HepG2 (cell line): ENCODE measurements around the gene CLEC2D.

ENCODE experiments used
- HDAC6 ChIP-seq: fragments of 200-600 bp; sonication (generic); IDR thresholded peaks from 2 replicates; pipeline ENCODE4 v1.7.0; 2017; ENCODE audit warnings: mild to moderate bottlenecking, antibody characterized with exemption, low read length, low read depth
- HMG20B ChIP-seq: conservative IDR thresholded peaks from 2 replicates; pipeline ENCODE4 v1.6.1; 2016; ENCODE audit warnings: missing genetic modification reagents, missing compliant biosample characterization
- JUND ChIP-seq: sonication (generic); formaldehyde crosslinking; IDR thresholded peaks from 2 replicates; pipeline ENCODE4 v1.8.0; 2022; ENCODE audit warnings: mild to moderate bottlenecking, missing genetic modification reagents
- NBN ChIP-seq: fragments of 450-650 bp; conservative IDR thresholded peaks from 2 replicates; pipeline ENCODE4 v1.6.1; 2017
- PCBP1 ChIP-seq: fragments of 200-400 bp; formaldehyde crosslinking; IDR thresholded peaks from 2 replicates; pipeline ENCODE4 v1.6.1; 2017; ENCODE audit warnings: mild to moderate bottlenecking, low read depth, low read length, borderline replicate concordance
- RELA ChIP-seq: sonication (generic); formaldehyde crosslinking; IDR thresholded peaks from 2 replicates; pipeline ENCODE4 v1.4.0; 2020; ENCODE audit warnings: missing genetic modification reagents
- RFX5 ChIP-seq: IDR thresholded peaks from 2 replicates; pipeline ENCODE4 v1.6.1; 2011; ENCODE audit warnings: low read depth, low read length, improper control_type of control experiment
- TCF12 ChIP-seq, 2 experiments: fragments of 450-650 bp in 1 of 2; sonication (generic) in 1 of 2; formaldehyde crosslinking in 1 of 2; IDR thresholded peaks; 2 replicates each; pipeline versions ENCODE4 v1.6.1 to v1.8.0; 2017 to 2022; ENCODE audit warnings: antibody characterized with exemption in 1 of 2, mild to moderate bottlenecking in 1 of 2, missing genetic modification reagents in 1 of 2, moderate library complexity in 1 of 2
- TF ChIP-seq, protein P1 (sequence below): sonication (generic); formaldehyde crosslinking; IDR thresholded peaks from 2 replicates; pipeline ENCODE4 v1.4.0; 2020; ENCODE audit warnings: missing genetic modification reagents
- TF ChIP-seq, protein P2 (sequence below): sonication (generic); formaldehyde crosslinking; IDR thresholded peaks from 2 replicates; pipeline ENCODE4 v1.5.0; 2020; ENCODE audit warnings: mild to moderate bottlenecking, missing genetic modification reagents, moderate library complexity

DNA sequence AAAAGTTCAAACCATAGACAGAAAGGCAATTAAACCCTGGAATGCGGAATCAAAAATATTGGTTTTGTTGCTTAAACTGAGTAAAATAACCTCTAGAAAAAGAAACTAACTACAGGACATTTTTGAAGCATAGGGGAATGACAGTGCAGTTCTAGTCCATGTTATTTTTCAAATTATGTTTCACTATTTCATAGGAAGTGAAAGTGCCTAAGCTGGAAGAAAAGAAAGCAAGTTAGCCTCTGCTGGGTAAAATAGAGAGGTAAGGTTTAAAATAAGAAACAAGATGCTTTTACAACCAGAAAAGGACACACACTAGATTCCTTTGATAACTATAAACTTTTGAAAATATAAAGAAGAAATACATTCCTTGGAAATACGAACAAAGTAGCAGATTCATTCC, 62.3 kb downstream of the CLEC2D start:
- TF ChIP-seq, protein P1, sequence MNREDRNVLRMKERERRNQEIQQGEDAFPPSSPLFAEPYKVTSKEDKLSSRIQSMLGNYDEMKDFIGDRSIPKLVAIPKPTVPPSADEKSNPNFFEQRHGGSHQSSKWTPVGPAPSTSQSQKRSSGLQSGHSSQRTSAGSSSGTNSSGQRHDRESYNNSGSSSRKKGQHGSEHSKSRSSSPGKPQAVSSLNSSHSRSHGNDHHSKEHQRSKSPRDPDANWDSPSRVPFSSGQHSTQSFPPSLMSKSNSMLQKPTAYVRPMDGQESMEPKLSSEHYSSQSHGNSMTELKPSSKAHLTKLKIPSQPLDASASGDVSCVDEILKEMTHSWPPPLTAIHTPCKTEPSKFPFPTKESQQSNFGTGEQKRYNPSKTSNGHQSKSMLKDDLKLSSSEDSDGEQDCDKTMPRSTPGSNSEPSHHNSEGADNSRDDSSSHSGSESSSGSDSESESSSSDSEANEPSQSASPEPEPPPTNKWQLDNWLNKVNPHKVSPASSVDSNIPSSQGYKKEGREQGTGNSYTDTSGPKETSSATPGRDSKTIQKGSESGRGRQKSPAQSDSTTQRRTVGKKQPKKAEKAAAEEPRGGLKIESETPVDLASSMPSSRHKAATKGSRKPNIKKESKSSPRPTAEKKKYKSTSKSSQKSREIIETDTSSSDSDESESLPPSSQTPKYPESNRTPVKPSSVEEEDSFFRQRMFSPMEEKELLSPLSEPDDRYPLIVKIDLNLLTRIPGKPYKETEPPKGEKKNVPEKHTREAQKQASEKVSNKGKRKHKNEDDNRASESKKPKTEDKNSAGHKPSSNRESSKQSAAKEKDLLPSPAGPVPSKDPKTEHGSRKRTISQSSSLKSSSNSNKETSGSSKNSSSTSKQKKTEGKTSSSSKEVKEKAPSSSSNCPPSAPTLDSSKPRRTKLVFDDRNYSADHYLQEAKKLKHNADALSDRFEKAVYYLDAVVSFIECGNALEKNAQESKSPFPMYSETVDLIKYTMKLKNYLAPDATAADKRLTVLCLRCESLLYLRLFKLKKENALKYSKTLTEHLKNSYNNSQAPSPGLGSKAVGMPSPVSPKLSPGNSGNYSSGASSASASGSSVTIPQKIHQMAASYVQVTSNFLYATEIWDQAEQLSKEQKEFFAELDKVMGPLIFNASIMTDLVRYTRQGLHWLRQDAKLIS (CRISPR knock-in tag), result no peak
- no peak for TF ChIP-seq JUND (CRISPR knock-in tag)
- no peak for TF ChIP-seq HDAC6
- TF ChIP-seq RFX5, result no peak
- TF ChIP-seq PCBP1, result no peak
- TF ChIP-seq HMG20B (CRISPR knock-in tag), result no peak
- TF ChIP-seq NBN, result no peak
- no peak for TF ChIP-seq RELA (CRISPR knock-in tag)
- TF ChIP-seq TCF12 (IDR thresholded peaks at IDR 0.05), result no peak
- TF ChIP-seq TCF12 (CRISPR knock-in tag; IDR thresholded peaks at IDR 0.05), result no peak
- TF ChIP-seq, protein P2, sequence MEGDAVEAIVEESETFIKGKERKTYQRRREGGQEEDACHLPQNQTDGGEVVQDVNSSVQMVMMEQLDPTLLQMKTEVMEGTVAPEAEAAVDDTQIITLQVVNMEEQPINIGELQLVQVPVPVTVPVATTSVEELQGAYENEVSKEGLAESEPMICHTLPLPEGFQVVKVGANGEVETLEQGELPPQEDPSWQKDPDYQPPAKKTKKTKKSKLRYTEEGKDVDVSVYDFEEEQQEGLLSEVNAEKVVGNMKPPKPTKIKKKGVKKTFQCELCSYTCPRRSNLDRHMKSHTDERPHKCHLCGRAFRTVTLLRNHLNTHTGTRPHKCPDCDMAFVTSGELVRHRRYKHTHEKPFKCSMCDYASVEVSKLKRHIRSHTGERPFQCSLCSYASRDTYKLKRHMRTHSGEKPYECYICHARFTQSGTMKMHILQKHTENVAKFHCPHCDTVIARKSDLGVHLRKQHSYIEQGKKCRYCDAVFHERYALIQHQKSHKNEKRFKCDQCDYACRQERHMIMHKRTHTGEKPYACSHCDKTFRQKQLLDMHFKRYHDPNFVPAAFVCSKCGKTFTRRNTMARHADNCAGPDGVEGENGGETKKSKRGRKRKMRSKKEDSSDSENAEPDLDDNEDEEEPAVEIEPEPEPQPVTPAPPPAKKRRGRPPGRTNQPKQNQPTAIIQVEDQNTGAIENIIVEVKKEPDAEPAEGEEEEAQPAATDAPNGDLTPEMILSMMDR, result no peak
